Karpas-422 (cell line): ENCODE results near the gene FOXA1. TPM values are rescaled to one million over a fixed set of nuclear protein-coding genes. Genes with fewer than 3 reads are reported as not detected.

Experiments
- DNase-seq: peaks from one replicate; pipeline ENCODE4 v3.0.0-alpha.2; 2015
- H2AFZ ChIP-seq: fragments of 200-600 bp; sonication (generic); 2 replicates; pipeline ENCODE4 v1.6.1; 2014; ENCODE audit warnings: antibody characterized with exemption, low read length, mixed read lengths
- H3K27ac ChIP-seq: fragments of 200-600 bp; sonication (generic); 2 replicates; pipeline ENCODE4 v1.5.1; 2014; ENCODE audit warnings: mild to moderate bottlenecking, low read length, moderate library complexity
- H3K27me3 ChIP-seq: fragments of 200-600 bp; sonication (generic); 2 replicates; pipeline ENCODE4 v1.6.1; 2014; ENCODE audit warnings: low read length, mixed read lengths
- H3K36me3 ChIP-seq: fragments of 200-600 bp; sonication (generic); 2 replicates; pipeline ENCODE4 v1.6.1; 2014; ENCODE audit warnings: low read length, mixed read lengths; ENCODE audit not compliant: insufficient read depth
- H3K4me1 ChIP-seq: fragments of 200-600 bp; sonication (generic); 2 replicates; pipeline ENCODE4 v1.6.1; 2014; ENCODE audit warnings: mild to moderate bottlenecking, low read length, mixed read lengths
- H3K4me2 ChIP-seq: fragments of 200-600 bp; sonication (generic); 2 replicates; pipeline ENCODE4 v1.6.1; 2014; ENCODE audit warnings: low read length, low read depth, mild to moderate bottlenecking; ENCODE audit not compliant: poor library complexity, severe bottlenecking
- H3K4me3 ChIP-seq: fragments of 200-600 bp; sonication (generic); 2 replicates; pipeline ENCODE4 v1.5.1; 2014; ENCODE audit warnings: mild to moderate bottlenecking, antibody characterized with exemption, low read length, mixed read lengths
- H3K79me2 ChIP-seq: fragments of 200-600 bp; sonication (generic); 2 replicates; pipeline ENCODE4 v1.6.1; 2014; ENCODE audit warnings: mild to moderate bottlenecking, low read length, mixed read lengths
- H3K9ac ChIP-seq: fragments of 200-600 bp; sonication (generic); 2 replicates; pipeline ENCODE4 v1.6.0; 2014; ENCODE audit warnings: low read length
- H3K9me2 ChIP-seq: fragments of 200-600 bp; sonication (generic), shearing (Covaris generic); replicated peaks from 2 replicates; pipeline ENCODE4 v1.6.0; 2014; ENCODE audit warnings: mild to moderate bottlenecking, low read length, moderate library complexity; ENCODE audit not compliant: insufficient read depth
- H3K9me3 ChIP-seq: fragments of 300-700, 200-600 bp; sonication (generic); 2 replicates; pipeline ENCODE4 v1.6.1; 2014; ENCODE audit warnings: low read length, mixed read lengths
- H4K20me1 ChIP-seq: fragments of 200-600 bp; sonication (generic); 2 replicates; pipeline ENCODE4 v1.6.1; 2014; ENCODE audit warnings: mild to moderate bottlenecking, antibody characterized with exemption, low read length, low read depth; ENCODE audit not compliant: insufficient read depth
- total RNA-seq: library from RNA; depleted of rRNA; stranded (reverse); fragments of >200 nt; shearing (Covaris generic); gene quantifications from 2 replicates; pipeline ENCODE4 v1.2.3, GENCODE V29; 2014; ENCODE audit warnings: low replicate concordance

The FOXA1 gene
- total RNA-seq, 1 experiment from 2014 or later, result not detected

GRCh38 chr14:37588667-37588955 is 6.4 kb downstream of the FOXA1 start:
- H3K9me2 ChIP-seq, result no peaks in the 10 kb centered on the region
- no peaks in the 10 kb centered on the region for H3K36me3 ChIP-seq
- H4K20me1 ChIP-seq, result no peaks in the 10 kb centered on the region
- H3K9ac ChIP-seq, result no peak overlapping the region
- no peaks in the 10 kb centered on the region for H3K27me3 ChIP-seq
- H3K4me1 ChIP-seq, result peaks cover 8% of the 10 kb centered on the region
- H3K4me2 ChIP-seq, result peak overlapping the region; percentile 50
- no peak overlapping the region for H3K27ac ChIP-seq
- DNase-seq, result no peak
- no peaks in the 10 kb centered on the region for H3K9me3 ChIP-seq
- H3K4me3 ChIP-seq, result no peak overlapping the region
- no peak overlapping the region for H2AFZ ChIP-seq
- H3K79me2 ChIP-seq, result no peaks in the 10 kb centered on the region

- Histone ChIP-seq H3K9ac (no peak overlapping the region), H3K27ac (no peak overlapping the region), H3K79me2 (no peaks in the 10 kb centered on the region), H4K20me1 (no peaks in the 10 kb centered on the region), H3K4me2 (no peak overlapping the region), H3K4me3 (no peak overlapping the region), H3K4me1 (peaks cover 8% of the 10 kb centered on the region), H3K36me3 (no peaks in the 10 kb centered on the region), H3K27me3 (no peaks in the 10 kb centered on the region), H3K9me3 (no peaks in the 10 kb centered on the region), H3K9me2 (no peaks in the 10 kb centered on the region), H2AFZ (no peak overlapping the region)
- DNase-seq, result no peak
These were observed 7.0 kb downstream of the FOXA1 start for GRCh38 chr14:37587881-37588666.

GRCh38 chr14:37587131-37587803 is 7.8 kb downstream of the FOXA1 start:
- Histone ChIP-seq H3K79me2 (no peaks in the 10 kb centered on the region), H3K27ac (no peak overlapping the region), H3K9me3 (no peaks in the 10 kb centered on the region), H3K4me3 (no peak overlapping the region), H3K4me2 (no peak overlapping the region), H3K27me3 (no peaks in the 10 kb centered on the region), H3K4me1 (peaks cover 12% of the 10 kb centered on the region), H3K9me2 (no peaks in the 10 kb centered on the region), H3K9ac (no peak overlapping the region), H4K20me1 (no peaks in the 10 kb centered on the region), H2AFZ (no peak overlapping the region), H3K36me3 (no peaks in the 10 kb centered on the region)
- DNase-seq, result no peak

GRCh38 chr14:37586797-37587130 is 8.3 kb downstream of the FOXA1 start:
- Histone ChIP-seq H3K9me3 (no peaks in the 10 kb centered on the region), H3K36me3 (no peaks in the 10 kb centered on the region), H3K9me2 (no peaks in the 10 kb centered on the region), H3K4me1 (peaks cover 13% of the 10 kb centered on the region), H3K27me3 (no peaks in the 10 kb centered on the region), H3K4me3 (no peak overlapping the region), H2AFZ (no peak overlapping the region), H3K9ac (no peak overlapping the region), H3K4me2 (no peak overlapping the region), H4K20me1 (no peaks in the 10 kb centered on the region), H3K27ac (no peak overlapping the region), H3K79me2 (no peaks in the 10 kb centered on the region)
- DNase-seq, result no peak

- H3K4me2 ChIP-seq, result no peak overlapping the region
- no peaks in the 10 kb centered on the region for H3K9me2 ChIP-seq
- peaks cover 13% of the 10 kb centered on the region for H3K4me1 ChIP-seq
- H3K4me3 ChIP-seq, result no peak overlapping the region
- DNase-seq, result no peak
- no peaks in the 10 kb centered on the region for H3K79me2 ChIP-seq
- H3K9me3 ChIP-seq, result no peaks in the 10 kb centered on the region
- H3K9ac ChIP-seq, result no peak overlapping the region
- no peaks in the 10 kb centered on the region for H3K27me3 ChIP-seq
- no peak overlapping the region for H3K27ac ChIP-seq
- no peaks in the 10 kb centered on the region for H4K20me1 ChIP-seq
- H2AFZ ChIP-seq, result 0 out of 2 replicates have a peak overlapping the region, but pooled peaks have one; percentile 9
- no peaks in the 10 kb centered on the region for H3K36me3 ChIP-seq
These were observed 8.9 kb downstream of the FOXA1 start for GRCh38 chr14:37585971-37586796.

GRCh38 chr14:37585101-37585511 is 9.9 kb downstream of the FOXA1 start:
- Histone ChIP-seq H3K4me2 (no peak overlapping the region), H3K27ac (no peak overlapping the region), H2AFZ (no peak overlapping the region), H4K20me1 (no peaks in the 10 kb centered on the region), H3K4me3 (no peak overlapping the region), H3K9ac (no peak overlapping the region), H3K36me3 (no peaks in the 10 kb centered on the region), H3K79me2 (no peaks in the 10 kb centered on the region), H3K4me1 (peaks cover 13% of the 10 kb centered on the region), H3K9me3 (no peaks in the 10 kb centered on the region), H3K27me3 (no peaks in the 10 kb centered on the region), H3K9me2 (no peaks in the 10 kb centered on the region)
- no peak for DNase-seq

- Histone ChIP-seq H3K27me3 (no peaks in the 10 kb centered on the region), H3K36me3 (no peaks in the 10 kb centered on the region), H3K9ac (no peak overlapping the region), H3K79me2 (no peaks in the 10 kb centered on the region), H3K4me1 (peaks cover 10% of the 10 kb centered on the region), H4K20me1 (no peaks in the 10 kb centered on the region), H3K4me3 (no peak overlapping the region), H3K9me3 (no peaks in the 10 kb centered on the region), H3K4me2 (no peak overlapping the region), H2AFZ (no peak overlapping the region), H3K9me2 (no peaks in the 10 kb centered on the region), H3K27ac (no peak overlapping the region)
- no peak for DNase-seq
These were observed 10.6 kb downstream of the FOXA1 start for GRCh38 chr14:37584211-37585100.
